ENCODE measurements around the gene ZNF286A.
"Not testable (repeated sequence)": the region's sequence is repeated elsewhere in the genome, so short reads cannot be mapped to it uniquely, and the experiment has no call there.

The ZNF286A gene

GRCh38 chr17:15699413-15699924 lies at the start of gene ZNF286A:
TSS of gene ZNF286A (plus strand) at chr17:15699752. CDS start at chr17:15700330, 578 bp downstream.
- DNase-seq (ENCODE audit: low read depth), result peak; percentile 86

DNA sequence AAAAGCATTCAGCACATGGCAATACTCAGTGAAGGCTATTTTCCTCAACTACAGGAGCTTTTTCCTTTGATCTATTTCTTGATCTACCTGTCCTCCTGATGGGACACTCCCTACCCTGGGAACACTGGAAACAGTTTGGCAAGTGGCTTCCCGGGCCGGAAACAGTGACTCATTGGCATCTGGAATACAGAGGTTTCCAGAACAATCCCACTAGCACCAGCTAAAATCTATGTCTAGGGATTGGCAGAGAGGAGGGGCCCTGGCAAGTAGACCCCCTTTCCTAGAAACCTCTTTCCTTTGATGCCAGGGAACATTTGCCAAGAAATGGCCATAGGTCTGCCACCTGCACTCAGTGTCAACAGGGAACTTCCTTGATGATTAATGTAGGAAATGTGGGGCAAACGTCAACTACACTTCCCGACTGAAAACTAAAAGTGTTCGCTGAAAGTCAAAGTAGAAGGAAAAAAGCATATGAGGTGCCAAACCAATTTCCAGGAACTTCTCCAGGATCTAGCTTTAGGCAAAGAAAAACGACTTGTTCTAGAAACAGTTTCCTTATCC lies 49.6 kb upstream of the ZNF286A start:
- DNase-seq (ENCODE audit: low read depth), result no peak

GRCh38 chr17:15650741-15651582 lies 48.6 kb upstream of the ZNF286A start:
- no peak for DNase-seq (ENCODE audit: low read depth)

GRCh38 chr17:15651583-15652110 lies 47.9 kb upstream of the ZNF286A start:
- no peak for DNase-seq (ENCODE audit: low read depth)

- DNase-seq (ENCODE audit: low read depth), result no peak
These were observed 46.6 kb upstream of the ZNF286A start for GRCh38 chr17:15652960-15653359.

DNA sequence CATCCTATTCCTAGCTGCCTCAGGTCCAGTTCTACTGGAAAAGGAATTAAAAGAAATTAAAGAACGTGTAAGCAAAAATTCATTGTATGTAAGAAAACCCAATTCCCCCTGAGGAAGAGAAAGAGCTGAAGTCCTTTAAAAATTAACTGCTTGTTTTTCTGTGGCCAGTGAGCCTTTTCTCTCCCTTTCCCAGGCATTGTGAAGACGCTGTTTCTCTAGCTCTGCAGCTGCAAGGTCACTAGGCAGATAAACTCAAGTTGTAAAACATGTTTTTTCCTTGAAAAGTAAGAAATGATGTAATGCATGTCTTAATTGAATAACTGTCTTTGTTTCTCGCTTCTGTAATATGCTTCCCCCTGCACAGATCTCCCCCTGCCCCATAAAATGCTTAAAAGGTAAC lies 45.2 kb upstream of the ZNF286A start:
- not testable (repeated sequence) for DNase-seq (ENCODE audit: low read depth)

GRCh38 chr17:15654886-15655561 lies 44.5 kb upstream of the ZNF286A start:
- DNase-seq (ENCODE audit: low read depth), result no peak

DNA sequence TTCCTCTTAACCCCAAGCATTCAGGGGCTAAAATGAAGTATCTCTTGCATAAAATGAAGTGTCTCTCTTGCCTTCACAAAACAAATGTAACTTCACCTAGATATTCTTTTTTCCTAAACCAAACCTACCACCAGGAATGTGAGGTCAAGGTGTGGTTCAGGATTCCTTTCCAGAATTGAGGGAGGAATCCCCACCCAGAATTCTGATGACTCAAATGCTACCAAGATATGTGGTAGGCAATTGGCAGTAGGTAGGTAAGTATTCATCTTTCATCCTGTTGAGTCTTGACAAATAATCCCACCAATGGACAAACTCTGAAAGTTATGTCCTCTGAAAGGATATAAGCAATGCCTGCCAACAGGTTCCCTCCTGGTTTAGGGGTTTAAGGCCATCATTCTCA lies 41.7 kb upstream of the ZNF286A start:
- DNase-seq (ENCODE audit: low read depth), result no peak

- no peak for DNase-seq (ENCODE audit: low read depth)
These were observed 41.3 kb upstream of the ZNF286A start for GRCh38 chr17:15658296-15658695.

GRCh38 chr17:15659236-15659635 lies 40.3 kb upstream of the ZNF286A start:
- DNase-seq (ENCODE audit: low read depth), result no peak

DNA sequence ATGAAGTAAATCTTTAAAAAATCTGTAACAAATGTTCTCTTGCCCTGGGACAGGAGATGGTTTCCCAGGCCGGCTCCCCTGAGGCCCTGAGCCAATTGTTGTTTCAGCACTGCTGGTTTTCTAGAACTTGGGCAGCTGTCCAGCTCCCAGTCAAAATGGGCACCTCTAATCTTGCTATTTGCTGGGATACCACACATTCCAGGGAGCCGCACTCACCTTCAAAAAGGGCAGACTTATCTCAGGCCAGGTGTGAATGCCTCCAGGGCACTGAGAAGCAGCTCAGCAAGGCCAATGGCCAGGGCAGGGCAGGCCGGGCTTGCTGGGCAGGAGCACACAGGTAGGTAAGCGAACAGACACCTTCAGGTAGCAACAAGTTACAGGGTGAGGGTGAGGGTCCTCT lies 39.9 kb upstream of the ZNF286A start:
- no peak for DNase-seq (ENCODE audit: low read depth)

GRCh38 chr17:15660077-15660476 lies 39.5 kb upstream of the ZNF286A start:
- no peak for DNase-seq (ENCODE audit: low read depth)

DNA sequence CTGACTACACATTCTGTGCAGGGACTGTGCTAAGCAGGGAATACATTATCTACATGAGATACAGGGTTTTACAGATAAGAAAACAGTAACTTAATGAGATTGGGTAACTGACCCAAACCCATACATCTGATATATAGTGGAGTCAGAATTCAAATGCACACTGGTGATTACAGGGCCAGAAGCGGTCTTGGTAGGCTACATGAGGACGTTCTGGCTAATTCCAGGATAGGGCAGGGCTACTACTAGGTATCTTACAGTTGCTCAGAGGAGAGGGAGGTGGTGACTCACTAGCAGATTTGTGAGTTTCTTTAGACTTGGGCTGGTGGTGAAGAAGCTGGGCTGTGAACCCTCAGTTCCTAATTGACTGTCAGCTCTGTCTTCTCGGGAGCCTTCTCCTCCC lies 36.9 kb upstream of the ZNF286A start:
- no peak for DNase-seq (ENCODE audit: low read depth)

DNA sequence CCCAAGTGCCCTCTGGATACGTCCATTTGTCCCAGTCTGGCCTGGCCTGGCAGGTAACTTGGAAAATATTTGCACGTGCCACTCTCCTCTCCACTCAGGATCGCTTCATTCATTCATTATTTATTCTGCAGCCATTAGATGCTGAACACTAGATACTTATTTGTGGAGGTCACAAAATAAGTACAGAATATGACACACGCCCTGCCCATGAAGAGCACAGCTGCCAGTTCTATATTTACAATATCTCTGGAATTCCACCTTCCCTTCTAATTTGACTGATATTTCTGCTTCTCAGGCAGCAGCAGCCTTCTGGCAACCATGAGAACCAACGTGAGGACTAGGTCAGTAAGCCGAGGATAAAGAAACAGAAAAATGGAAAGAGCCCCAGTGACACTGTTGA lies 36.4 kb upstream of the ZNF286A start:
- no peak for DNase-seq (ENCODE audit: low read depth)

DNA sequence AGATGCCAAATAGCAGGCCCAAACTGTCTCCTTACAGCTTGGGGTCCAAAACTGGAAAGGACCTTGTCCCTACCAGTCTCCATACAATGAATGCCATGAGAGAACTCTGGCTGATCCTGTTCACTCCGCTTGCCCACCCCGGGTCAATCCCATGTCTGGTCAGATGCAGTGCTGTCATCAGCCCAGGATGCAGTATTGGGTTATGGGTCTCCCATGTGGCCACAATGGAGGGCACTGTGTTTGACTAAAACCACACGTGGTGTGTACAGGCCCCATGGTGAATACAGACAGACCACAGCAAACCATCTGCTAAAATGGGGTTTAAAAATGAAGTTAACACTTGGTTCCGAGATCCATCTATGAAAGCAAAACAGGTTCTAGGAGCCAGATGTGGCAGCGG lies 35.9 kb upstream of the ZNF286A start:
- DNase-seq (ENCODE audit: low read depth), result no peak

- DNase-seq (ENCODE audit: low read depth), result not testable (repeated sequence)
These were observed 30.0 kb upstream of the ZNF286A start for GRCh38 chr17:15669526-15669925.

DNA sequence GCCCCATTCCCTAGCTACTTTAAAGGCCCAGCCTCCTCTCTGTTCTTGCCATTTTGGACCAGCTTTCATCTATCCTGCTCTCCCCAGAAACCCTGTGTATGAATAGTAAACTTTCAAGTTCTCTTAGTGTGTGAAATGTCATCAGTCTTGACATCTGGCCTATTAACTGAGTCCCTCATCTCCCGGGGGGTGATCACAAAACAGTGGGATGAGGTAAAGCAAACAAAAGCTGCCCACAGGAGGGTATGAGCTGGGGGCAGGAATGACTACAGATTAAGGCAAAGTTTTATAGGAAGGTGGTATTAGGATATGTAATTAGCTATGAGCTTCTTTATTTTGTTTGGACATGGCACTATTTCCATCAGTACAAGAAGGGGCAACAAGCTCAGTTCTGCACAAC lies 24.9 kb upstream of the ZNF286A start:
- DNase-seq (ENCODE audit: low read depth), result not testable (repeated sequence)

GRCh38 chr17:15675991-15676390 lies 23.6 kb upstream of the ZNF286A start:
- not testable (repeated sequence) for DNase-seq (ENCODE audit: low read depth)

DNA sequence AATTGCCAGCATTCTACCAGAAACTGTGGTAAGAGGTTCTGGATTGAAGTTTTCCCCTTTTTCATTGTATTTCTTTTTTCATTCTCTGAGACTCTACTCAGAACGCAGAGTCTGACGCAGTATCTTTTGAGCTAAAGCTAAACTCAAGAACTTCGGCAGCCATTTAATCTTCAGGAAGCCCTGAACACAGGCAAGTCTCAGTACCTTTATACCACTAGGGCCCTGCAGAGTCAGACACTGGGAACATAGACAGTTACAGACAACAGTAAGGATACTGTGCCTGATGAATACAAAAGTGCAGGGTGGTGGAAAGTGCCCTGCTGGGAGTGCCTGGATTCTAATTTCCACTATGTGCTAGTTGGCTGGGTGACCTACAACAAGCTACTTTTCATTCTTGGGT lies 16.4 kb upstream of the ZNF286A start:
- DNase-seq (ENCODE audit: low read depth), result not testable (repeated sequence)

DNA sequence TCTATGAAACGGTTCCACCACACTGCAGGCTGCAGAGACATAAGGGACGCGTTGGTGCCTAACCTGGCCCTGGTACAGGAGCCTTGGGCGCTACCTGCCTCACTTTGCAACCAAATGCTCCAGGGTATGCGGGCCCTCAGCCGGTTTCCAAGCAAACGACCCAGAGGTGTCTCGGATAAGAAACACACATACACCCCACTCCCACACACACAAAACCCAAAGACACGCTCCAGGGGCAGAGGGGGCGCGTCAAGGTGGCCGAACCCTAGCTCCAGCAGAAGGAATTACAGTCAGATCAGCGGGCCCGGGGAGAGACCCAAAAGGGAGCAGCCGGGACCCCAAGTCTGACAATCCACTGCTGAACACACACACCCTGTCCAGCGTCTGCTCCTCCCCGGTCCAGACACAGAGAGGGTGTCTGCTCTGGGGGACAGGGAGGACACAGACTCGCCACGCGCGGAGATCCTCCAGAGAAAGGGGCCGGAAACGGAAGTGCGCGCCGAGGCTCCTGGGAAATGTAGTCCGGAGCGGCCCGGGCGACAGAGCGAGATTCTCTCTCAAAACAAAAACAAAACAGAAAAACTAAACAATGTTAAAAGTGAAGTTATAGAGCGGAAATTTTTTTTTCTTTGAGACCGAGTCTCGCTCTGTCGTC lies 15.6 kb upstream of the ZNF286A start, which contains the start of gene TRIM16:
Gene TRIM16 (minus strand): TSS at position 488 of the 655 bp plus-strand sequence. CDS start 32,702 bp downstream, outside the sequence.
- DNase-seq (ENCODE audit: low read depth), result peak; percentile 76

GRCh38 chr17:15687494-15687893 lies 12.1 kb upstream of the ZNF286A start:
- not testable (repeated sequence) for DNase-seq (ENCODE audit: low read depth)

DNA sequence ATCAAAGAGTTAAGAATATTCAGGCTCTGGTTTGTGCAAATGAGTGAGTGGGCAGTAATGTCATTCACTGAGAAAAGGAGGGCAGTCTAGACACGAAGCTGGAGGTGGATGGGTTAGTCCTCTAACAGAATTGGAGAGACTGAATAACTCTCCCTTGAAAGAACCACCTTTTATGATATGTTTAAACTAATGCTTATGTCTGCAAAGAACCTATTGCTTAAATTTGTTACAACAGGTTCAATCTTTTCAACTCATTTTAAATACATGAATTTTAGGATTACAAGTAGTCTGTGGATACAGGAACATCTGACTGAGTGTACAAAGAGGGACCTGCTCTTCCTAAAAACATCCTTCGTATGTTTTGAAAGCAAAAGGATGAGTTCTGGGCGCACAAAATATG lies 585 bp upstream of the ZNF286A start:
- DNase-seq (ENCODE audit: low read depth), result not testable (repeated sequence)
